ENCODE measurements around the gene URB2. TPM values are rescaled to one million over a fixed set of nuclear protein-coding genes. Genes with fewer than 3 reads are reported as not detected.
A peak's percentile ranks its signal among the peaks of the same experiment; 100 is the strongest.

Gene URB2
- total and polyA plus RNA-seq, 8 donors = 5.5 to 10.7 (median 7.2) TPM

DNA sequence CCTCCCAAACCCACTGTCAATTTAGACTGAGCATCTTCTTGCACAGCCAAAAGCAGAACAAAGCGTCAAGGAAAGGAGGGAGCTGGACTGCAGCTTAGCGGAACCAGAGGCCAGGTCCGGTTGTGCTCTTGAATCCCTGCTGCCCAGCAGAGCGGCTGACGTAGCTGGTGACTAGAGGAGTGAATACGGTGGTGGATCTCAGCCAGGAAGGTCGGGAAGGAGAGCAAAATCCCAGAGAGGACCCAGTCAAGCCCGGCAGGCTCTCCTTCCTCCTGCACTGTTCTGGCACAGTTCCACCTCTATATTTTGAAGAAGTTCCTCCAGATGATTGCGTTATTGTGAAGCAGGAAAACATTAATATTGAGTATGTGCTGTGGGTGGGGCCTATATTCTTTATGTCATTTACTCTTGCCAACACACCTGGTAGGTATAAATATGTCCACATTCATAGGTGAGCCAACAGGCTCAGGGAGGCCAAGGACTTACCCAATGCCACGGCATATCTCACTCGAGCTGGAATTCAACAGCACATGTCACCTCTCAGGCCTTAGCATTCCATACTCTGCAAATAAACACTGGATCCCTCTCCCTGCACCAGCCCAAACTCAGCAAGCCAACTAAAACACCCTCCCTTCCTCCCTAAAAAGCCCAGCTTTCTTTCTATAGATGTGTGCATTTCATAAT is 43.9 kb upstream of the URB2 start:
- TF ChIP-seq, protein P1, sequence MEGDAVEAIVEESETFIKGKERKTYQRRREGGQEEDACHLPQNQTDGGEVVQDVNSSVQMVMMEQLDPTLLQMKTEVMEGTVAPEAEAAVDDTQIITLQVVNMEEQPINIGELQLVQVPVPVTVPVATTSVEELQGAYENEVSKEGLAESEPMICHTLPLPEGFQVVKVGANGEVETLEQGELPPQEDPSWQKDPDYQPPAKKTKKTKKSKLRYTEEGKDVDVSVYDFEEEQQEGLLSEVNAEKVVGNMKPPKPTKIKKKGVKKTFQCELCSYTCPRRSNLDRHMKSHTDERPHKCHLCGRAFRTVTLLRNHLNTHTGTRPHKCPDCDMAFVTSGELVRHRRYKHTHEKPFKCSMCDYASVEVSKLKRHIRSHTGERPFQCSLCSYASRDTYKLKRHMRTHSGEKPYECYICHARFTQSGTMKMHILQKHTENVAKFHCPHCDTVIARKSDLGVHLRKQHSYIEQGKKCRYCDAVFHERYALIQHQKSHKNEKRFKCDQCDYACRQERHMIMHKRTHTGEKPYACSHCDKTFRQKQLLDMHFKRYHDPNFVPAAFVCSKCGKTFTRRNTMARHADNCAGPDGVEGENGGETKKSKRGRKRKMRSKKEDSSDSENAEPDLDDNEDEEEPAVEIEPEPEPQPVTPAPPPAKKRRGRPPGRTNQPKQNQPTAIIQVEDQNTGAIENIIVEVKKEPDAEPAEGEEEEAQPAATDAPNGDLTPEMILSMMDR (IDR thresholded peaks at IDR 0.05) = no peak
- Histone ChIP-seq H3K9me3 (no peaks in the 10 kb centered on the region), H3K4me1 (peaks cover 3 to 28% of the 10 kb centered on the region in 2 donors), H3K27me3 (no peaks in the 10 kb centered on the region), H3K27ac (no peak overlapping the region), H3K36me3 (no peaks in the 10 kb centered on the region), H3K4me3 (no peak overlapping the region)
- ATAC-seq (peak; percentile 89), DNase-seq (peak in 3 of 4 donors; percentile 12 to 61 (median 24))
- intact Hi-C loops (cut with DNase I) = no loop called here

DNA sequence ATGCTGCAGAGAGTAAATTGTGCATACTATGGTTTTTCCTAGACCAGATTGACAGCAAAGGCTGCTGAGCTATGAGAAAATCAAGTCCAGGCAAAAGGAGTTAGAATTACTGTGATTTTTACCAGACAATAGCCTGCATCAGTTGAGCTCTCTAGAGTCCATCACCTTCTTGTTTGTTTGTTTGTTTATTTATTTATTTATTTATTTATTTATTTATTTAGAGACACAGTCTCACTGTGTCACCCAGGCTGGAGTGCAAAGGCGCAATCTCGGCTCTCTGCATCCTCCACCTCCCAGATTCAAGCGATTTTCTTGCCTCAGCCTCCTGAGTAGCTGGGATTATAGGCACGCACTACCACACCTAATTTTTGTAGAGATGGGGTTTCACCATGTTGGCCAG is 43.3 kb upstream of the URB2 start:
- DNase-seq (no peak), ATAC-seq (no peak)
- Histone ChIP-seq H3K9me3 (no peaks in the 10 kb centered on the region), H3K27ac (no peak overlapping the region), H3K27me3 (no peaks in the 10 kb centered on the region), H3K36me3 (no peaks in the 10 kb centered on the region), H3K4me1 (peaks cover 3 to 28% of the 10 kb centered on the region in 2 donors), H3K4me3 (no peak overlapping the region)
- TF ChIP-seq, protein P1 (IDR thresholded peaks at IDR 0.05) = no peak
- intact Hi-C loops (cut with DNase I) = no loop called here

DNA sequence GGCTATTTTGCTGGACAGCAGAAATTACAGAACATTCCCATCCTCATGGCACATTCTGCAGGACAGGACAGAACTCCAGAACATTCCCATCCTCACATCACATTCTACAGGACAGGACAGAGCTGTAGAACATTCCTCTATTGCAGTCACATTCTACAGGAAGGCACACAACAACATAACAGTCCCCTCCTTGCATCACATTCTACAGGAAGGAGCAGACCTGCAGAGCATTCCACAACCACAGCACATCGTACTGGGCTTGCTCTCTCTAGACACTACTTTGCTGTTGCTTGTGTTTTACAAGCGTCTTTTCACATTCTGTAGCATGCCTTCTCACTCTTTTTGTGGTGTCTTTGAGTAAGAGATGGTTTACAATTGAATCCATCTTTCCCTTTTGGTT is 40.7 kb upstream of the URB2 start:
- DNase-seq (no peak), ATAC-seq (no peak)
- Histone ChIP-seq H3K27ac (no peak overlapping the region), H3K9me3 (no peaks in the 10 kb centered on the region), H3K4me3 (no peak overlapping the region), H3K36me3 (no peaks in the 10 kb centered on the region), H3K27me3 (no peaks in the 10 kb centered on the region), H3K4me1 (peaks cover 0 to 9% of the 10 kb centered on the region in 2 donors)
- TF ChIP-seq, protein P1 (IDR thresholded peaks at IDR 0.05) = no peak
- intact Hi-C loops (cut with DNase I) = no loop called here

DNA sequence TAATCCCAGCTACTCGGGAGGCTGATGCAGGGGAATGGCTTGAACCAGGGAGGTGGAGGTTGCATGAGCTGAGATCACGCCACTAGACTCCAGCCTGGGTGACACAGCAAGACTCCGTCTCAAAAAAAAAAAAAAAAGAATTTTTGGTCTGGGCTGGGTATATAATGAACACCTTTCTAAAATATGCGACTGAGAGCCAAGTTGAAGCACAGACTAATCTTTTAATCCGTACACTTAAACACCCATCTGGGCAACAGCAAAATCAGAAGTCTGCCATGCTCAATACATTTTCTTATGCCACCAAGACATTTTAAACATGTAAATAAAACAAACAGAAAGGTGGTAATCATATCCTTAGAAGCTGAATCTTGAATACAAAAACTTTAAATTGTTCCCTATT is 35.9 kb upstream of the URB2 start:
- Histone ChIP-seq H3K27me3 (no peaks in the 10 kb centered on the region), H3K27ac (no peak overlapping the region), H3K4me3 (no peak overlapping the region), H3K9me3 (no peaks in the 10 kb centered on the region), H3K36me3 (peaks cover 0 to 40% of the 10 kb centered on the region in 2 donors), H3K4me1 (no peaks in the 10 kb centered on the region)
- TF ChIP-seq, protein P1 (IDR thresholded peaks at IDR 0.05) = no peak
- ATAC-seq = no peak
- DNase-seq = no peak
- intact Hi-C loops (cut with DNase I) = no loop called here

DNA sequence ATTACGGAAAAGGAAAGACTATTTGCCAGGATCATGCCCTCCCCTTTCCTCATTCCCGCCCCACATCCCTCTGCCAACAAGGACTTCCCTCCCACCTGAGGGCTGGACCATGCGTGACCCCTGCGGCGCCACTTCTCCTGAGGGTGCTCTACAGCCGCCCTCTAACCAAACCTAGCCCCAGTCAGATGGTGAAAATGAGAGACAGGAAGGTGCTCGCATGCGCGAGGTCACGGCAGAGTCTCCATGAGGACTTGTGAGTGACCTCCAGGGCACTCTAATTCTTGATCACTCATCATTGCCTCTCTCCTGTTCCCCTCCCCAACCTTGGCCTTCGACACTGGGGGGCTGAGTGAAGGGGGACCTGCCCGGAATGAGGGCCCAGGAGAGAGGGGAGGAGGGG is 32.2 kb upstream of the URB2 start:
- Histone ChIP-seq H3K36me3 (peaks cover 0 to 41% of the 10 kb centered on the region in 2 donors), H3K4me1 (peaks cover 4 to 12% of the 10 kb centered on the region in 2 donors), H3K27ac (no peak overlapping the region), H3K4me3 (no peak overlapping the region), H3K9me3 (no peaks in the 10 kb centered on the region), H3K27me3 (no peaks in the 10 kb centered on the region)
- ATAC-seq (no peak), DNase-seq (no peak)
- intact Hi-C loops (cut with DNase I) = no loop called here
- TF ChIP-seq, protein P1 (IDR thresholded peaks at IDR 0.05) = no peak
